ENCODE data around the gene IQCK.

Gene IQCK

DNA sequence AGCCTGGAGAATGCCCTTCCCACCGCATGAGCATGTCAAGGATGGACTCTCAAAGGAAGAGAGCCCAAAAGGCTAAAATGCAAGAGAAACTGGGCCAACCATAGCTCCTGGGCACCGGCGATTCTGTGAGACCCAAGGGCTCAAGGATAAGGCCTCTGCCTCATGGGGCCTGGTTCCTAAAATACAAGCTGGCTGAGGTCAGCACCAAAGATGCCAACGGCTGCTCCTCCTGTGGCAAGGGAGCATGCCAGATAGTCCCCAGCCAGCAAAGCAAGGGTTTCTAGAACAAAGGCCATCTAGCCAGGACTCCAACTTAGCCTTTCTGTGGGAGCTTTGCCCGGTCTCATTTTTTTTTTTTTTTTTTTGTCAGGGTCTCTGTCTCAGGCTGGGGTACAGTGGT, 146.5 kb downstream of the IQCK start:
- peaks cover 2% of the 10 kb centered on the region for H3K4me1 ChIP-seq
- no peak overlapping the region for H2AFZ ChIP-seq
- no peaks in the 10 kb centered on the region for H3K9me3 ChIP-seq (ENCODE audit: control insufficient read depth, low read length)
- no peak for TF ChIP-seq CTCF (IDR thresholded peaks at IDR 0.05)
- no peak overlapping the region for H3K27ac ChIP-seq
- H3K27me3 ChIP-seq (ENCODE audit: control insufficient read depth, insufficient read depth, low read length) = no peaks in the 10 kb centered on the region
- H3K36me3 ChIP-seq (ENCODE audit: control insufficient read depth, insufficient read depth, low read length) = no peaks in the 10 kb centered on the region
- no peak overlapping the region for H3K4me3 ChIP-seq (ENCODE audit: low read depth, low read length)
- H3K4me2 ChIP-seq (ENCODE audit: low read length) = no peak overlapping the region
- H3K79me2 ChIP-seq = peaks cover 15% of the 10 kb centered on the region
- no peak overlapping the region for H3K9ac ChIP-seq

GRCh38 chr16:19868421-19868820, 150.3 kb downstream of the IQCK start:
- Histone ChIP-seq H3K36me3 (ENCODE audit: control insufficient read depth, insufficient read depth, low read length) (no peaks in the 10 kb centered on the region), H3K9ac (no peak overlapping the region), H2AFZ (no peak overlapping the region), H3K4me1 (peaks cover 2% of the 10 kb centered on the region), H3K79me2 (peaks cover 23% of the 10 kb centered on the region), H3K4me2 (ENCODE audit: low read length) (no peak overlapping the region), H3K27me3 (ENCODE audit: control insufficient read depth, insufficient read depth, low read length) (no peaks in the 10 kb centered on the region), H3K9me3 (ENCODE audit: control insufficient read depth, low read length) (no peaks in the 10 kb centered on the region), H3K27ac (no peak overlapping the region), H3K4me3 (ENCODE audit: low read depth, low read length) (no peak overlapping the region)
- no peak for TF ChIP-seq CTCF (IDR thresholded peaks at IDR 0.05)

- H3K27ac ChIP-seq = no peak overlapping the region
- H3K27me3 ChIP-seq (ENCODE audit: control insufficient read depth, insufficient read depth, low read length) = no peaks in the 10 kb centered on the region
- no peak for TF ChIP-seq CTCF (IDR thresholded peaks at IDR 0.05)
Measured at GRCh38 chr16:19871721-19872120, 153.7 kb downstream of the IQCK start.

GRCh38 chr16:19872179-19872863, 154.2 kb downstream of the IQCK start:
- no peak overlapping the region for H3K9ac ChIP-seq
- H2AFZ ChIP-seq = no peak overlapping the region
- H3K36me3 ChIP-seq (ENCODE audit: control insufficient read depth, insufficient read depth, low read length) = no peaks in the 10 kb centered on the region
- H3K4me1 ChIP-seq = peaks cover 4% of the 10 kb centered on the region
- H3K4me2 ChIP-seq (ENCODE audit: low read length) = no peak overlapping the region
- H3K27ac ChIP-seq = no peak overlapping the region
- no peaks in the 10 kb centered on the region for H3K9me3 ChIP-seq (ENCODE audit: control insufficient read depth, low read length)
- no peak overlapping the region for H3K4me3 ChIP-seq (ENCODE audit: low read depth, low read length)
- TF ChIP-seq CTCF (IDR thresholded peaks at IDR 0.05) = no peak
- no peaks in the 10 kb centered on the region for H3K27me3 ChIP-seq (ENCODE audit: control insufficient read depth, insufficient read depth, low read length)
- H3K79me2 ChIP-seq = peaks cover 34% of the 10 kb centered on the region

More at GRCh38 chr16:19871721-19872120, 153.7 kb downstream of the IQCK start:
- Histone ChIP-seq H2AFZ (no peak overlapping the region), H3K9me3 (ENCODE audit: control insufficient read depth, low read length) (no peaks in the 10 kb centered on the region), H3K36me3 (ENCODE audit: control insufficient read depth, insufficient read depth, low read length) (no peaks in the 10 kb centered on the region), H3K79me2 (peaks cover 32% of the 10 kb centered on the region), H3K9ac (no peak overlapping the region), H3K4me3 (ENCODE audit: low read depth, low read length) (no peak overlapping the region), H3K4me1 (peaks cover 2% of the 10 kb centered on the region), H3K4me2 (ENCODE audit: low read length) (no peak overlapping the region)

DNA sequence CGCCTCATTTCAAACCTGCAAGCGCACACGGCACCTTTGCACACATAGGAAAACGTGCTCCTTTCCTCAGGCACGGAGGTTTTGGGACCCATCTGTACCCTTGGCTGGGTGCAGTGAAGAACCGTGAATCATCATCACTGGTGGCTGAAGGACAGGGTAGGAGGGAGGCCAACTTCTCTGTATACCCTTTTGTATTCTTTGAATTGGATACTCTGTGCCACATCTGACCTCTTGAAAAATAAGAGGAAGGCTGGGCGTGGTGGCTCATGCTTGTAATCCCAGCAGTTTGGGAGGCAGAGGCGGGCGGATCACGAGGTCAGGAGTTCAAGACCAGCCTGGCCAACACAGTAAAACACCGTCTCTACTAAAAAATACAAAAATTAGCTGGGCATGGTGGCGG, 154.9 kb downstream of the IQCK start:
- H3K79me2 ChIP-seq = peaks cover 30% of the 10 kb centered on the region
- peaks cover 4% of the 10 kb centered on the region for H3K4me1 ChIP-seq
- H3K27me3 ChIP-seq (ENCODE audit: control insufficient read depth, insufficient read depth, low read length) = no peaks in the 10 kb centered on the region
- no peaks in the 10 kb centered on the region for H3K9me3 ChIP-seq (ENCODE audit: control insufficient read depth, low read length)
- no peak overlapping the region for H3K27ac ChIP-seq
- H3K4me3 ChIP-seq (ENCODE audit: low read depth, low read length) = no peak overlapping the region
- no peak overlapping the region for H2AFZ ChIP-seq
- no peak for TF ChIP-seq CTCF (IDR thresholded peaks at IDR 0.05)
- H3K9ac ChIP-seq = no peak overlapping the region
- H3K36me3 ChIP-seq (ENCODE audit: control insufficient read depth, insufficient read depth, low read length) = no peaks in the 10 kb centered on the region
- H3K4me2 ChIP-seq (ENCODE audit: low read length) = no peak overlapping the region
